ENCODE results near the gene ENKUR.

Gene ENKUR

GRCh38 chr10:24947304-24948097, 68.5 kb downstream of the ENKUR start:
- DNase-seq (ENCODE audit: low read depth in 3 of 3), result no peak

GRCh38 chr10:24944512-24945255, 71.3 kb downstream of the ENKUR start:
- DNase-seq (ENCODE audit: low read depth in 3 of 3), result no peak

GRCh38 chr10:24938525-24938924, 77.4 kb downstream of the ENKUR start:
- DNase-seq (ENCODE audit: low read depth in 3 of 3), result no peak

- no peak for DNase-seq (ENCODE audit: low read depth in 3 of 3)
These were observed 77.9 kb downstream of the ENKUR start for GRCh38 chr10:24938076-24938475.

GRCh38 chr10:24935504-24936292, 80.3 kb downstream of the ENKUR start:
- no peak for DNase-seq (ENCODE audit: low read depth in 3 of 3)
